ENCODE results near the gene SSX2IP. TPM values are rescaled to one million over a fixed set of nuclear protein-coding genes. Genes with fewer than 3 reads are reported as not detected.

SSX2IP gene
- total RNA-seq, 2 donors from 2014 or later: 16.6 to 21.8 TPM

- WGBS, 2 experiments (ENCODE audit: insufficient coverage in 1 of 2, insufficient read length in 1 of 2): 88 to 100% methylated on average over 1 to 2 of the region's 2 CpGs
- H3K27ac Mint-ChIP-seq: no peak overlapping the region
Measured at GRCh38 chr1:84683508-84683907, 6.8 kb downstream of the SSX2IP start.

GRCh38 chr1:84682047-84682446 is 8.2 kb downstream of the SSX2IP start:
- Histone ChIP-seq H3K9ac (ENCODE audit: extremely low read depth, low read length, poor library complexity, severe bottlenecking) (no peak overlapping the region), H3K27me3 (ENCODE audit: control insufficient read depth, insufficient read depth, low read length, poor library complexity, severe bottlenecking) (peaks cover 12% of the 10 kb centered on the region), H3K4me1 (ENCODE audit: control insufficient read depth, insufficient read depth, low read length) (peaks cover 4% of the 10 kb centered on the region), H3K27ac (ENCODE audit: low read depth, low read length) (no peak overlapping the region), H3K36me3 (ENCODE audit: control insufficient read depth, insufficient read depth, low read length) (no peaks in the 10 kb centered on the region), H3K9me3 (ENCODE audit: control insufficient read depth, low read length) (no peaks in the 10 kb centered on the region), H3K4me3 (ENCODE audit: low read length) (no peak overlapping the region)
- peaks cover 2% of the 10 kb centered on the region for H3K9me3 Mint-ChIP-seq
- no peak for DNase-seq
- peaks cover 30% of the 10 kb centered on the region for H3K27me3 Mint-ChIP-seq (ENCODE audit: insufficient read depth)
- WGBS, 2 experiments (ENCODE audit: insufficient coverage in 1 of 2, insufficient read length in 1 of 2): 95 to 100% methylated on average over 5 of the region's 5 CpGs
- peaks cover 8% of the 10 kb centered on the region for H3K36me3 Mint-ChIP-seq (ENCODE audit: low read depth)
- no peak overlapping the region for H3K27ac Mint-ChIP-seq
- TF ChIP-seq CTCF (conservative IDR thresholded peaks at IDR 0.05): no peak
- no peak overlapping the region for H3K4me3 Mint-ChIP-seq
- H3K4me1 Mint-ChIP-seq: peaks cover 18% of the 10 kb centered on the region

More at GRCh38 chr1:84683508-84683907, 6.8 kb downstream of the SSX2IP start:
- Histone ChIP-seq H3K36me3 (ENCODE audit: control insufficient read depth, insufficient read depth, low read length) (no peaks in the 10 kb centered on the region), H3K9me3 (ENCODE audit: control insufficient read depth, low read length) (no peaks in the 10 kb centered on the region), H3K27ac (ENCODE audit: low read depth, low read length) (no peak overlapping the region), H3K9ac (ENCODE audit: extremely low read depth, low read length, poor library complexity, severe bottlenecking) (no peak overlapping the region), H3K4me3 (ENCODE audit: low read length) (no peak overlapping the region), H3K4me1 (ENCODE audit: control insufficient read depth, insufficient read depth, low read length) (peaks cover 4% of the 10 kb centered on the region), H3K27me3 (ENCODE audit: control insufficient read depth, insufficient read depth, low read length, poor library complexity, severe bottlenecking) (peaks cover 24% of the 10 kb centered on the region)
- Mint-ChIP-seq H3K4me3 (no peak overlapping the region), H3K27me3 (ENCODE audit: insufficient read depth) (peaks cover 41% of the 10 kb centered on the region), H3K9me3 (no peaks in the 10 kb centered on the region), H3K36me3 (ENCODE audit: low read depth) (peaks cover 2% of the 10 kb centered on the region), H3K4me1 (peaks cover 26% of the 10 kb centered on the region)
- no peak for TF ChIP-seq CTCF (conservative IDR thresholded peaks at IDR 0.05)
- no peak for DNase-seq

- Mint-ChIP-seq H3K4me1 (peaks cover 10% of the 10 kb centered on the region), H3K4me3 (no peak overlapping the region), H3K9me3 (peaks cover 2% of the 10 kb centered on the region), H3K27ac (no peak overlapping the region), H3K27me3 (ENCODE audit: insufficient read depth) (peaks cover 5% of the 10 kb centered on the region), H3K36me3 (ENCODE audit: low read depth) (peaks cover 8% of the 10 kb centered on the region)
- DNase-seq: no peak
- TF ChIP-seq CTCF (conservative IDR thresholded peaks at IDR 0.05): no peak
- H3K36me3 ChIP-seq (ENCODE audit: control insufficient read depth, insufficient read depth, low read length): no peaks in the 10 kb centered on the region
- no peak overlapping the region for H3K4me3 ChIP-seq (ENCODE audit: low read length)
- H3K27me3 ChIP-seq (ENCODE audit: control insufficient read depth, insufficient read depth, low read length, poor library complexity, severe bottlenecking): no peaks in the 10 kb centered on the region
- no peak overlapping the region for H3K9ac ChIP-seq (ENCODE audit: extremely low read depth, low read length, poor library complexity, severe bottlenecking)
- no peaks in the 10 kb centered on the region for H3K4me1 ChIP-seq (ENCODE audit: control insufficient read depth, insufficient read depth, low read length)
- H3K9me3 ChIP-seq (ENCODE audit: control insufficient read depth, low read length): no peaks in the 10 kb centered on the region
- H3K27ac ChIP-seq (ENCODE audit: low read depth, low read length): no peak overlapping the region
- WGBS, 2 experiments (ENCODE audit: insufficient coverage in 1 of 2, insufficient read length in 1 of 2): 81 to 92% methylated on average over 2 to 7 of the region's 7 CpGs
Measured at GRCh38 chr1:84677415-84678099, 12.7 kb downstream of the SSX2IP start.
